Chondrocyte (in vitro differentiated cells): ENCODE data around the gene ISL1. TPM values are rescaled to one million over a fixed set of nuclear protein-coding genes. Genes with fewer than 3 reads are reported as not detected.

Experiments used
- DNase-seq: peaks from one replicate; pipeline ENCODE4 v3.0.0; 2021; ENCODE audit warnings: mixed read lengths, low spot score
- H3K27ac Mint-ChIP-seq: one replicate; pipeline ENCODE4 v1.8.0; 2021; ENCODE audit warnings: mild to moderate bottlenecking, moderate library complexity, mixed read lengths; ENCODE audit not compliant: unreplicated experiment
- H3K27me3 Mint-ChIP-seq: 2 replicates; pipeline ENCODE4 v1.8.0; 2021; ENCODE audit warnings: low read depth, mixed read lengths
- H3K36me3 Mint-ChIP-seq: 2 replicates; pipeline ENCODE4 v1.8.0; 2021; ENCODE audit warnings: low read depth, mixed read lengths
- H3K4me1 Mint-ChIP-seq: 2 replicates; pipeline ENCODE4 v1.8.0; 2021; ENCODE audit warnings: low read depth, mild to moderate bottlenecking, mixed read lengths
- H3K4me3 Mint-ChIP-seq: one replicate; pipeline ENCODE4 v1.8.0; 2021; ENCODE audit warnings: mild to moderate bottlenecking, moderate library complexity, mixed read lengths; ENCODE audit not compliant: unreplicated experiment
- H3K9me3 Mint-ChIP-seq: 2 replicates; pipeline ENCODE4 v1.8.0; 2021; ENCODE audit warnings: low read depth, mixed read lengths
- total RNA-seq: library from RNA; stranded (reverse); gene quantifications from 3 replicates; pipeline ENCODE4 v1.2.1, GENCODE V29; 2021
- TF ChIP-seq, protein P1 (sequence below): fragments of 200-600 bp; sonication (generic); IDR thresholded peaks from 2 replicates; pipeline ENCODE4 v1.5.0; 2021; ENCODE audit warnings: antibody characterized with exemption, mild to moderate bottlenecking, moderate library complexity

The ISL1 gene
- total RNA-seq, 1 donor from 2014 or later: not detected

DNA sequence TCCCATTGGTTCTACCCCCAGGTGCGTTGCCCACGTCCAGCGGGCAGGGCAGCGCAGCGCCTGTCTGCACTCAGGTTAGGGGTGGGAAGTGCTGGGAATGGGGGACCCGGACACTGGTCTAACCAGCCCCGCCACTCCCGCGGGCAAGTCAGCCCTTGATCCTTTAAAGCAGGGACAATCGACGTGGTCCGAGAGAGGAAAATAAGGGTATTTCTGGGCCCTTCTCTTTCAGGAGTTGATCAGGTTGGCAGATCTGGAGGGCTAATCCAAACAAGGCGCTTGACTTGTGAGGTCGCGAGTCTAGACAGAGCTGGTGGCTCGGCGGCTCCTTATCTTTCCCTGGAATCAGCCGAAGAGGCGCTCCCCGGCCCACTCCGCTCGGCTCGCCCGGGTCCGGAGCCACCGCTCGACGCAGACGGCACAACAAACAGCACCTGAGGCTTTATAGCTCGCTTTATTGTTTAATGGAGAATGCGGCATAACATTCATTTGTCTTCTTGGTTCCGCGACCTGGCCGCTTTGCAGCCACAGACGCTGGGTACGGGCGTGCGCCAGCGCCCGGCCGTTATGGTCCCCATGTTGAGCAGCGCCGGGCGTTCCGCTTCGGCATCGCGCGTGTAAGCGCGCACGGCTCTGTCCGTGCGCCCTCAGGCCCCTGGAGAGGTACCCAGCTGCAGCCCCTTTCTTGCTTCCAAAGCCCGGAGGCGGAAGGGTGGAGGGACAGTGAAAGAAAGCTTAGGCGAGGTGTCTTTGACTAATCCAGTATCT, 15.8 kb downstream of the ISL1 start:
- TF ChIP-seq, protein P1, sequence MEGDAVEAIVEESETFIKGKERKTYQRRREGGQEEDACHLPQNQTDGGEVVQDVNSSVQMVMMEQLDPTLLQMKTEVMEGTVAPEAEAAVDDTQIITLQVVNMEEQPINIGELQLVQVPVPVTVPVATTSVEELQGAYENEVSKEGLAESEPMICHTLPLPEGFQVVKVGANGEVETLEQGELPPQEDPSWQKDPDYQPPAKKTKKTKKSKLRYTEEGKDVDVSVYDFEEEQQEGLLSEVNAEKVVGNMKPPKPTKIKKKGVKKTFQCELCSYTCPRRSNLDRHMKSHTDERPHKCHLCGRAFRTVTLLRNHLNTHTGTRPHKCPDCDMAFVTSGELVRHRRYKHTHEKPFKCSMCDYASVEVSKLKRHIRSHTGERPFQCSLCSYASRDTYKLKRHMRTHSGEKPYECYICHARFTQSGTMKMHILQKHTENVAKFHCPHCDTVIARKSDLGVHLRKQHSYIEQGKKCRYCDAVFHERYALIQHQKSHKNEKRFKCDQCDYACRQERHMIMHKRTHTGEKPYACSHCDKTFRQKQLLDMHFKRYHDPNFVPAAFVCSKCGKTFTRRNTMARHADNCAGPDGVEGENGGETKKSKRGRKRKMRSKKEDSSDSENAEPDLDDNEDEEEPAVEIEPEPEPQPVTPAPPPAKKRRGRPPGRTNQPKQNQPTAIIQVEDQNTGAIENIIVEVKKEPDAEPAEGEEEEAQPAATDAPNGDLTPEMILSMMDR: no peak
- no peak for DNase-seq
- H3K27ac Mint-ChIP-seq: no peak overlapping the region
- peak overlapping the region; percentile 46 for H3K4me3 Mint-ChIP-seq
- peaks cover 71% of the 10 kb centered on the region for H3K27me3 Mint-ChIP-seq
- peaks cover 10% of the 10 kb centered on the region for H3K4me1 Mint-ChIP-seq
- H3K9me3 Mint-ChIP-seq: no peaks in the 10 kb centered on the region
- H3K36me3 Mint-ChIP-seq: no peaks in the 10 kb centered on the region

DNA sequence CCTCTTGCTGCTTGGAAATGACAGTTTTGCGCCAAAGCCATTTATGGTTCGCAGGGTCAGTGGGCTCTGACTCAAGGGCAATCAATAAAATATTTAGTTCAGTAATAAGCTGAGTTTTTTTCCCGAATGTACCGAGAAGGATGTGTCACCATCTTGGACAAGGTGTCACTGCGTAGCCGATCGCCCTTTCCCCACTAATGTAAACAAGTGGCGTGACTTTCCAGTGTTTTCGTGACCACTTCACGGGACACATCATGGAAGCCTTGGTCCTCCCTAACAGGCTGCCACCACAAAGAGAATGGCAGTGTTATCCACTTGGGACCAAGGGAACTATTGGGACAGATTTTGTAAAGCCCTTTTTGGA, 16.4 kb downstream of the ISL1 start:
- TF ChIP-seq, protein P1: no peak
- H3K9me3 Mint-ChIP-seq: no peaks in the 10 kb centered on the region
- peaks cover 10% of the 10 kb centered on the region for H3K4me1 Mint-ChIP-seq
- no peaks in the 10 kb centered on the region for H3K36me3 Mint-ChIP-seq
- H3K4me3 Mint-ChIP-seq: no peak overlapping the region
- no peak for DNase-seq
- H3K27ac Mint-ChIP-seq: no peak overlapping the region
- H3K27me3 Mint-ChIP-seq: peaks cover 67% of the 10 kb centered on the region

DNA sequence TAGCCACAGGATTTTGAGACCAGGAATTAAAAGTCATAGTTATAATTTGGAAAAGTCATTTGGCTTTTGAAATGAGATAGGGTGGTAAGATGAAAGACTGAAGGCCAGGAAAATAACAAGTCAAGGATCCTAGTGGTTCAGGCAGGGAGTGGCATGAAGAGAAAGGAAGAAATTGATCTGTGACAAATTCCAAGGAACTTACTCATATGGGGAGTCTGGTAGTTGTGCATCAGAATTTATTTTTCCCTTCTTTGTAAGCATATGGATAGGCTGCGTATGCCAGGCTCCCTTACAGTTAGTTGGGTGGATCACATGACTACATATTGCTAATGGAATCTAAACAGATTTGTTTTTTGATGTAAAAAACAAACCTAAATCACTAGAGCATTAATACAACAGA, 21.0 kb downstream of the ISL1 start:
- Mint-ChIP-seq H3K27ac (no peak overlapping the region), H3K4me1 (peaks cover 4% of the 10 kb centered on the region), H3K9me3 (no peaks in the 10 kb centered on the region), H3K4me3 (no peak overlapping the region), H3K36me3 (no peaks in the 10 kb centered on the region), H3K27me3 (peaks cover 34% of the 10 kb centered on the region)
- TF ChIP-seq, protein P1: no peak
- no peak for DNase-seq

DNA sequence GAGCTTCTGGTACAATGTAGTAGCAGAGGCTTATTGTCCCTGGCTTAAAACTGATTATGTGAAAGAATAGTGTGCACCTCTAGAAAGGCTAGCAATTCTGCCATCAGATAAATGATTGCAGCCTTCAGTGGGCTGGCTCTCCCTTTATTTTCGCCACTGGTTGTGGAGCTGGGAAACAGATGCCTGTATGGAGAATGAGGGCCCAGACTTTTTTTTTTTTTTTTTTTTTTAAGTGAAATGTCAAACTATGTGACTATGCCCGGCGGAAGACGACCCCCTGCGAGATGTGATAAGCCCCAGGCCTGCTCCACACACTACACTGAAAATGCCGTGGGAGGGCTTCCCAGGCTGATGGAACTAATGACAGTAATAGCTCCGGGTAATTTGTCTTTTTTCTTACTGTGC, 28.7 kb downstream of the ISL1 start:
- Mint-ChIP-seq H3K27ac (no peak overlapping the region), H3K27me3 (peaks cover 14% of the 10 kb centered on the region), H3K4me1 (no peaks in the 10 kb centered on the region), H3K36me3 (no peaks in the 10 kb centered on the region), H3K9me3 (no peaks in the 10 kb centered on the region), H3K4me3 (no peak overlapping the region)
- no peak for DNase-seq
- TF ChIP-seq, protein P1: no peak

DNA sequence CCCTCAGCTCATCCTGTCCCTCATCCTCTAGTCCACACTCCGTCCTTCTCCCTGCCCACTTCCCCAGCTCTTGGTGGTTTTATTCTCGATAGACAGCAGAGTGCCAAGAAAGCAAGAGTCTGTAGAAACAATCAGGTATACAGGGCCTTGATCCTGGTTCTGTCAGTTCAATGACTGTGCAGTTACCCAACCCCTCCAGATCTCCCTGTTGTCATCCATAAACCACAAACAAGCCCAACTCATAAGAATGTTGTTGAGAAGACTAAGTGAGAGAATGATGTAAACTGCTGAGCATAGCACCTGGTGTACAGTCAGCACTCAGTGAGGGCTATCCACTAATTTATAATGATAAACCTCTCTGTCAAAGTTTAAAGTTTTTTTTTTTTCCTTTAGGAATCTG, 31.3 kb downstream of the ISL1 start:
- Mint-ChIP-seq H3K27me3 (peaks cover 19% of the 10 kb centered on the region), H3K27ac (no peak overlapping the region), H3K36me3 (no peaks in the 10 kb centered on the region), H3K9me3 (no peaks in the 10 kb centered on the region), H3K4me3 (no peak overlapping the region), H3K4me1 (no peaks in the 10 kb centered on the region)
- DNase-seq: no peak
- TF ChIP-seq, protein P1: no peak
